Heart right ventricle (tissue), 16 donors: ENCODE results near the gene TOMM6. TPM values are rescaled to one million over a fixed set of nuclear protein-coding genes. Genes with fewer than 3 reads are reported as not detected.

Experiments
- ATAC-seq, 8 donors: fragments of 200-7000 bp; cut with Tn5 transposase; one replicate each; pipeline ENCODE4 v1.9.1; 2020; ENCODE audit warnings: mild to moderate bottlenecking in 8 of 8, moderate library complexity in 8 of 8, moderate number of reproducible peaks in 1 of 8
- DNase-seq, 2 donors: peaks; one replicate each; pipeline ENCODE4 v3.0.0-alpha.2; 2020
- H3K27ac ChIP-seq, 10 donors: fragments of 200-600 bp; sonication (generic) in 2 of 10; one replicate each; pipeline versions ENCODE4 v1.5.0 to v1.8.0; 2020 to 2022; ENCODE audit warnings: mild to moderate bottlenecking in 3 of 10
- H3K27me3 ChIP-seq, 7 donors: fragments of 200-600 bp; one replicate each; pipeline ENCODE4 v1.8.0; 2021 to 2022; ENCODE audit warnings: mild to moderate bottlenecking in 2 of 7
- H3K36me3 ChIP-seq, 9 donors: fragments of 200-600 bp; sonication (generic) in 1 of 9; one replicate each; pipeline versions ENCODE4 v1.5.0 to v1.8.0; 2020 to 2022; ENCODE audit warnings: mild to moderate bottlenecking in 2 of 9
- H3K4me1 ChIP-seq, 9 donors: fragments of 200-600 bp; sonication (generic) in 1 of 9; one replicate each; pipeline versions ENCODE4 v1.5.0 to v1.8.0; 2020 to 2022; ENCODE audit warnings: mild to moderate bottlenecking in 4 of 9
- H3K4me3 ChIP-seq, 10 donors: fragments of 200-600 bp; sonication (generic) in 2 of 10; one replicate each; pipeline versions ENCODE4 v1.5.0 to v1.8.0; 2020 to 2022; ENCODE audit warnings: mild to moderate bottlenecking in 7 of 10, moderate library complexity in 2 of 10
- H3K9me3 ChIP-seq, 11 donors: fragments of 200-600 bp in 10 of 11; sonication (generic) in 2 of 11; one replicate each; pipeline versions ENCODE4 v1.5.0 to v1.8.0; 2013 to 2022; ENCODE audit warnings: mild to moderate bottlenecking in 2 of 11, control low read depth in 1 of 11, moderate library complexity in 1 of 11
- CTCF ChIP-seq, 9 donors: fragments of 200-600 bp; sonication (generic) in 2 of 9; IDR thresholded peaks; one replicate each; pipeline versions ENCODE4 v1.5.0 to v1.8.0; 2021 to 2022; ENCODE audit warnings: antibody characterized with exemption in 9 of 9, mild to moderate bottlenecking in 5 of 9, moderate library complexity in 1 of 9
- WGBS, 2 donors: extraction: QIAGEN DNeasy Blood & Tissue Kit; methylation state at CpG; one replicate each; pipeline ENCODE4 v1.1.7; 2013; ENCODE audit warnings: inconsistent platforms in 1 of 2; 5-methylcytosine and 5-hydroxymethylcytosine counted together
- intact Hi-C, 10 donors: fragments of 100-400 bp; cut with DNase I; formaldehyde crosslinking; loops; one replicate each; pipeline versions ENCODE4 v1.11.1 to v1.14.2; 2022
- polyA plus RNA-seq, 2 donors: library from polyadenylated mRNA; stranded (reverse); fragments of 200-250 nt; gene quantifications; one replicate each; pipeline ENCODE4 v1.2.3, GENCODE V29; 2013
- total RNA-seq, 10 donors: library from RNA; stranded (reverse); fragmentation: NEBNext Ultra II Directional in 3 of 10; extraction: Animal tissue kit (Norgen Biotek cat#: 25700) in 3 of 10; gene quantifications; one replicate each; pipeline versions ENCODE4 v1.2.1 to v1.2.4, GENCODE V29; 2021 to 2023
- donor health status: Arrhythmogenic right ventricular cardiomyopathy.
- donor health status: ischemic (EF 13 %, LVEDD 7.1; RV severe dilation, severe dysfunction).
- donor health status: healthy with polysubstance abuse.
- donor health status: DM: no; HTN: yes; CAD: no.
- donor health status: DM: no; HTN: no; CAD: no.
- donor health status: ischemic (EF 25% LVEDD 6.9; RV normal size, moderate dysfunction).
- donor health status: ischemic (EF 25% LVEDD 5.7; RV mildly dilated, moderate dysfunction).
- donor health status: healthy.
- donor health status: DM: yes; HTN: yes; CAD: no.
- donor health status: Ischemic cardiomyopathy.
- donor health status: ischemic (EF 35%, LVEDD 5.7; RV mildly dilated, moderate dysfunction).
- donor health status: nonischemic (EF 11% LVEDD 7.7; RV severe dilation, severe dysfunction).
- donor health status: DM: yes; HTN: yes; CAD: no.
- donor health status: PGD.
- donor health status: ischemic (EF 29% LVEDD 5.4; RV normal size, mild dysfunction).
- donor health status: nonischemic (EF 23%, LVEDD 6.1; RV moderate dilation, normal function).

The TOMM6 gene
- total and polyA plus RNA-seq, 12 donors, result 135 to 291 (median 186) TPM

- H3K27me3 ChIP-seq, result no peaks in the 10 kb centered on the region
- DNase-seq, result no peak
- H3K4me3 ChIP-seq, result no peak overlapping the region
- intact Hi-C loops, result no loop called here
- no peak overlapping the region for H3K27ac ChIP-seq
- ATAC-seq, result no peak
- no peaks in the 10 kb centered on the region for H3K4me1 ChIP-seq
- no peaks in the 10 kb centered on the region for H3K36me3 ChIP-seq
- TF ChIP-seq CTCF (IDR thresholded peaks at IDR 0.05), result no peak
- no peaks in the 10 kb centered on the region for H3K9me3 ChIP-seq
- WGBS, 2 donors, result 86 to 88% methylated on average over 20 of the region's 20 CpGs
Measured at GRCh38 chr6:41741625-41742490, 45.6 kb upstream of the TOMM6 start.

- DNase-seq, result no peak
- H3K27me3 ChIP-seq, result no peaks in the 10 kb centered on the region
- 89 to 93% methylated on average over 6 of the region's 6 CpGs for whole genome bisulfite sequencing, 2 donors
Measured at GRCh38 chr6:41743406-41744235, 43.9 kb upstream of the TOMM6 start.

GRCh38 chr6:41744236-41744787 is 43.2 kb upstream of the TOMM6 start:
- no peaks in the 10 kb centered on the region for H3K9me3 ChIP-seq
- DNase-seq (no peak), ATAC-seq (no peak)
- H3K27ac ChIP-seq, result no peak overlapping the region
- H3K27me3 ChIP-seq, result no peaks in the 10 kb centered on the region
- no peak for TF ChIP-seq CTCF (IDR thresholded peaks at IDR 0.05)
- intact Hi-C loops, result no loop called here
- no peak overlapping the region for H3K4me3 ChIP-seq
- no peaks in the 10 kb centered on the region for H3K36me3 ChIP-seq
- H3K4me1 ChIP-seq, result no peaks in the 10 kb centered on the region
- WGBS, 2 donors, result 86 to 87% methylated on average over 7 of the region's 7 CpGs

More at GRCh38 chr6:41743406-41744235, 43.9 kb upstream of the TOMM6 start:
- Histone ChIP-seq H3K4me1 (no peaks in the 10 kb centered on the region), H3K36me3 (no peaks in the 10 kb centered on the region), H3K27ac (no peak overlapping the region), H3K4me3 (no peak overlapping the region), H3K9me3 (no peaks in the 10 kb centered on the region)
- intact Hi-C loops, result no loop called here
- no peak for ATAC-seq
- no peak for TF ChIP-seq CTCF (IDR thresholded peaks at IDR 0.05)

GRCh38 chr6:41746107-41746506 is 41.4 kb upstream of the TOMM6 start:
- Histone ChIP-seq H3K4me3 (no peak overlapping the region), H3K36me3 (no peaks in the 10 kb centered on the region), H3K4me1 (no peaks in the 10 kb centered on the region), H3K27ac (no peak overlapping the region), H3K27me3 (no peaks in the 10 kb centered on the region), H3K9me3 (no peaks in the 10 kb centered on the region)
- no peak for ATAC-seq
- intact Hi-C loops, result no loop called here
- TF ChIP-seq CTCF (IDR thresholded peaks at IDR 0.05), result no peak
- WGBS, 2 donors, result 87 to 94% methylated on average over 10 of the region's 10 CpGs
- no peak for DNase-seq
